AG04449 (cell line): ENCODE data around the gene OR2V1.

Source experiments
- CTCF ChIA-PET: fragments of 350-600 bp; formaldehyde crosslinking; extraction: SDS; loops from one replicate; lab custom pipeline; 2021; ENCODE audit warnings: antibody characterized with exemption; lab: Yijun Ruan, JAX
- POLR2A ChIA-PET: fragments of 400-600, 350-600 bp; formaldehyde crosslinking; extraction: SDS; loops from one replicate; lab custom pipeline; 2020; ENCODE audit warnings: antibody characterized with exemption, inconsistent platforms; lab: Yijun Ruan, JAX
- DNase-seq: peaks from one replicate; pipeline ENCODE4 v3.0.0-alpha.2; 2010; ENCODE audit warnings: low read depth, low spot score
- H3K4me3 ChIP-seq: 2 replicates; pipeline ENCODE4 v1.5.1; 2011; ENCODE audit warnings: low read depth, mild to moderate bottlenecking, control low read depth, low read length
- CTCF ChIP-seq: IDR thresholded peaks from one replicate; pipeline ENCODE4 v1.5.1; 2011; ENCODE audit warnings: mild to moderate bottlenecking, moderate library complexity, low read length, control low read depth, inconsistent platforms; ENCODE audit not compliant: insufficient read depth; ENCODE audit errors: missing control alignments

OR2V1 gene

GRCh38 chr5:181081989-181082388 lies 49.0 kb downstream of the OR2V1 start:
- ChIA-PET CTCF (no interaction called here), POLR2A (no interaction called here)
- no peak for TF ChIP-seq CTCF
- H3K4me3 ChIP-seq, result no peak overlapping the region
- DNase-seq, result no peak

GRCh38 chr5:181076920-181077319 lies 54.0 kb downstream of the OR2V1 start:
- no peak overlapping the region for H3K4me3 ChIP-seq
- ChIA-PET CTCF (no interaction called here), POLR2A (no interaction called here)
- TF ChIP-seq CTCF, result no peak
- no peak for DNase-seq
